GM13977 (cell line): ENCODE measurements around the gene OST4.

Source experiments
- DNase-seq: peaks from one replicate; pipeline ENCODE4 v3.0.0; 2012; ENCODE audit warnings: low spot score
- CTCF ChIP-seq: IDR thresholded peaks from 2 replicates; pipeline ENCODE4 v1.5.1; 2012; ENCODE audit warnings: mild to moderate bottlenecking, control low read depth; ENCODE audit not compliant: insufficient read depth; ENCODE audit errors: extremely low read depth, missing control alignments
- in situ Hi-C: fragments of 300-500 bp; cut with MboI; formaldehyde crosslinking; loops from one replicate; pipeline ENCODE4 v1.12.0; 2022; ENCODE audit warnings: low sequenced_read_pairs, low pct_unique_long_range_greater_than_20kb, mixed read lengths, inconsistent platforms; ENCODE audit not compliant: unreplicated experiment

The OST4 gene

DNA sequence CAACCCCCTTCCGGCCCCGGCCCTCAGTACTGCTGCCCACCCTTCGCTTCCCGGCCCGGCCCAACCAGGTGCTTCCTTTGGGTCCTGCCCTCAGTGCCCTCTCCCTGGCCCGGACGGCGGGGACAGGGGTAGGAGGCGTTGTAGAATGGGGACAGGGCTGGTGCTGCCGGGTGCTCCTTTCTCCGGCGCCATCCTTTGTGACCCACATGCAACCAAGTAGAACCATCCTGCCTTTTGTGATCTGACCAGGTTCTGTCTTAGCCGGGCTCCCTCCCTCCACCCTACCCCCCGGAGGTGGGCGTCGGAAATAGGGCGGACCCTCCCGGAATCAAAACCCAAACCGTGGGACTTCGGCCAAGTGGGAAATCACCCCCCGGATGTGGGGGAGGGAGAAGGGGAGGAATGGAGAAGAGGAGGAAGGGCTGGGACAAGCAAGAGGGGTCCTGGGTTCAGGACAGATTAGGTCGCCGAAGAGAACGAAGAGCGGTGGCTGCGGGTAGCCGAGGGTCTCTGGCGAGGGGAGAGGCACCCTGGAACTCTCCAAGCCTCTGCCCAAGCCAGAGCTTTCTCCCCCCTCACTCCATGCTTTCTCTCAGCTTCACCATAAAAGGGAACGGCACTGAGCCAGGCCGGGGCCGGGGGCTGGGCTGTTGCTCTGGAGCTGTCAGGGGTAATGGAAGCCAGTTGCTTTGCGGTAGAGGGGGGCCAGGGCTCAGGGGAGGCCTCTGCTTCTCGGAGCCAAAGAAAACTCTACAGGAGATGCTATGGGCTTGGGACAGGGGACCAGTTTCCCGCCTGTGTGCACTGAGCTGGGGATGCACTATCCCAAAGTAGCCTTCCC, 756 bp upstream of the OST4 start:
- peak; percentile 67 for DNase-seq
- no peak for TF ChIP-seq CTCF
- in situ Hi-C loops, result no loop called here

DNA sequence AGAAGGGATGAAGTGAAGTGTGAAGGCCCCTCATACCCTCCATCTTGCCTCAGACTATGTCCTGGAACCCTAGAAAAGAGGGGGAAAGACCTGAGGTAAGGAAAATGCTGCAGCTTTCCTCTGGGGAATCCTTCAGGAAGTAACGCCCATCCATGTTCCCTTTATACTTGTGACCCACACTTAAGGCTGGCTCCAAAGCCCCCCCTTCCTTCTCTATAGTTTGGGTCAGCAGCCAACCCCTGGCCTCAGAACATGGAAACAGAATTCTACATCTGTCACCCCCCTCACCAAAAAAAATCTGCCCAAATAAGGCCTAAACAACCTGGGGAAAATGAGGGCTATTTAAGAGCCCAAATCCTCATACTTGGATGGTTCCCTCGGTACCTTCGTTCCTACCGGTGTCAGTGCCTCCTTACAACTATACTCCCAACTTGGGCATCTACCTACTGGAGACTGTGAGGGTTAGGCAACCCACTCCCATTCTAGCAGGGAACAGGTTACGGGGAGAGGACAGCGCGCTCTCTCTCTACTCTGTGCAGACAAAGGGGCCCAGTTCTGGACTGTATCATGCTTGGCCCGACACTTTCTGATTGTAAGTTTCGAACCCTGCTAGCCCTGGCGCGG, 689 bp downstream of the OST4 start:
- in situ Hi-C loops, result no loop called here
- DNase-seq, result no peak
- no peak for TF ChIP-seq CTCF

DNA sequence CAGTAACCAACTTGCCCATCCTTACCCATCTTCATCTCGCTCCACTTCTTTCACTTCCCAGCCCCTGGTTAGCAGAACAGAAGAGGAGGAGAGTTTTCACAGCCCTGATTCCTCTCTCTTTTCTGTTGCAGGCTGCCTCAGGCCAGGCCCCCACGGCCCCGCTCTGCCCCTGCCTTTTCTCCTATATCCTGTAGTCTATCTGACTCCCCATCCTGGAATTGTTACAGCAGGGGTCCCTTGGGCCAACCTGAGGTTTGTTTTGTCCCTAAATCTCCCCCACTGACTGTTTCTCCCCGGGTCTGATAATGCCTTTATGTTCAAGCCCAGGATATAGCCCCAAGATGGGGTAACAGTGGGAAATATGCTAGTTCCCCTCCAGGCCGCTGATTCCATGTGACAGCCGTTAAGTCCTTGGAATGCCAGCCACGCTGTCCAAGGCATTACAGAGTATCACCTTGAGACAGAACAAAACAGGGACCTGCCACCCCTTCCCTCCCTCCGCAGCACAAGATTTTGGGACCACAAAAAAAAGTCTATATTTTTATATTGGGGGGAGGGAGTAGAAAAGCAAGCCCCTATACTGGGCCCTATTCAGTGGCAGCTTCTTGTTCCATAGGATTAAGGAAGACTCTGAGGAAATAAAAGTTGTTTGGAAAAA, 1.4 kb downstream of the OST4 start:
- TF ChIP-seq CTCF, result no peak
- in situ Hi-C loops, result no loop called here
- no peak for DNase-seq

- TF ChIP-seq CTCF, result no peak
- in situ Hi-C loops, result no loop called here
These were observed 2.0 kb downstream of the OST4 start for GRCh38 chr2:27069436-27069835.

GRCh38 chr2:27067385-27067784, 4.1 kb downstream of the OST4 start:
- no peak for DNase-seq
- no peak for TF ChIP-seq CTCF
- in situ Hi-C loops, result no loop called here

More at GRCh38 chr2:27069436-27069835, 2.0 kb downstream of the OST4 start:
- DNase-seq, result no peak

DNA sequence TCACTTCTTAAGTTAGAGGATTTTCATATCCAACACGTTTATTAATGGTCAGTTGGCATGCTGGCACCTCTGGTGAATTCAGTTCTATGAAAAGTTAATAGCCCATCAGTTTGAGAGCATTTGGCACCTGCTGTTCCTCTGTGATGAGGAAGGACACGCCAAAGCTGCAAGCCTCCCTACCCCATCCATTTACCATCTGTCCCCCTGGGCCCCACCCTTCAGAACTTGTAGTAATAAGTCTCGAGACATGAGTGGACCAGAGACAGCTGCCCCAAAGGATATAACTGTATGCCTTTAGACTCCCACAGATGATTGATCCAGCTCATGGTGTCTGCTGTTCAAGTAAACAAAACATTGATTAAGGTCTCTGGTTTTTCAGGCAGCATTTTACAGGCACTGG, 6.3 kb downstream of the OST4 start:
- in situ Hi-C loops, result no loop called here
- DNase-seq, result no peak
- TF ChIP-seq CTCF, result no peak
